ENCODE results near the gene HTR6.

HTR6 gene

GRCh38 chr1:19689856-19690255, 25.2 kb downstream of the HTR6 start:
- DNase-seq: no peak

GRCh38 chr1:19690342-19690741, 25.7 kb downstream of the HTR6 start:
- DNase-seq: no peak

- no peak for DNase-seq
Measured at GRCh38 chr1:19694298-19694697, 29.6 kb downstream of the HTR6 start.

GRCh38 chr1:19695772-19696171, 31.1 kb downstream of the HTR6 start:
- no peak for DNase-seq

- no peak for DNase-seq
Measured at GRCh38 chr1:19696820-19697219, 32.1 kb downstream of the HTR6 start.

- DNase-seq: no peak
Measured at GRCh38 chr1:19698181-19698580, 33.5 kb downstream of the HTR6 start.

- DNase-seq: no peak
Measured at GRCh38 chr1:19700079-19700777, 35.6 kb downstream of the HTR6 start.

- no peak for DNase-seq
Measured at GRCh38 chr1:19703280-19703679, 38.6 kb downstream of the HTR6 start.

- peak; percentile 64 for DNase-seq
Measured at GRCh38 chr1:19704247-19705113, 39.8 kb downstream of the HTR6 start.

- DNase-seq: no peak
Measured at GRCh38 chr1:19705464-19705863, 40.8 kb downstream of the HTR6 start.

- DNase-seq: no peak
Measured at GRCh38 chr1:19706136-19706535, 41.5 kb downstream of the HTR6 start.

GRCh38 chr1:19708567-19709110, 44.0 kb downstream of the HTR6 start:
- no peak for DNase-seq

GRCh38 chr1:19709260-19709793, 44.7 kb downstream of the HTR6 start:
- no peak for DNase-seq

GRCh38 chr1:19710825-19711611, 46.3 kb downstream of the HTR6 start:
- DNase-seq: no peak

GRCh38 chr1:19712928-19713327, 48.3 kb downstream of the HTR6 start:
- DNase-seq: no peak

- DNase-seq: peak; percentile 84
Measured at GRCh38 chr1:19715334-19716203, 50.9 kb downstream of the HTR6 start.

- DNase-seq: no peak
Measured at GRCh38 chr1:19717467-19717866, 52.8 kb downstream of the HTR6 start.

GRCh38 chr1:19720174-19720573, 55.5 kb downstream of the HTR6 start:
- DNase-seq: no peak

- no peak for DNase-seq
Measured at GRCh38 chr1:19720973-19721372, 56.3 kb downstream of the HTR6 start.

GRCh38 chr1:19723874-19724273, 59.2 kb downstream of the HTR6 start:
- DNase-seq: no peak

- no peak for DNase-seq
Measured at GRCh38 chr1:19725606-19726005, 60.9 kb downstream of the HTR6 start.
